ENCODE results near the gene ODF2L.

DNA sequence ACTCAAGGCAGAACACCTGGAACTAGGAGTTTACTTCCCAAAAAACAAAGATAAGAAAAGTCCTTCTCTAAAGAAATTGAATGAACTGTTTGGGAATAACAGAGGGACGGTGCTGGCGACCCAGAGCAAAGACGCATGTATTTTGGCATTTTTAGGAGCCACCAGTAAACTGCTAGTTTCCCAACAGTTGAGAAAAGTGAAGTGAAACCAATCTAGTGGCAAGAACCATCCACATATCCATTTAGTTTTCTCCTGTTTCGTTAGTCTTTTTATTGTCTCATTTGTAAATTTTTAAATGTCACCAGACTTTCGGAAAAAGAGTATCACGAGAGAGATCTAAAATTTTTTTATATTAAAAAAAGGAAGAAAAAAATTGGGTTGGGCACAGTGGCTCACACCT is 30.2 kb downstream of the ODF2L start:
- TF ChIP-seq CTCF (IDR thresholded peaks at IDR 0.05) (no peak), ATF2 (CRISPR knock-in tag; IDR thresholded peaks at IDR 0.05; ENCODE audit: borderline replicate concordance, low read depth) (no peak), FOXK1 (CRISPR knock-in tag; IDR thresholded peaks at IDR 0.05) (no peak), SP1 (CRISPR knock-in tag; conservative IDR thresholded peaks at IDR 0.05) (no peak), OVOL2 (CRISPR knock-in tag; IDR thresholded peaks at IDR 0.05; ENCODE audit: borderline replicate concordance) (no peak), FOXJ3 (CRISPR knock-in tag; IDR thresholded peaks at IDR 0.05; ENCODE audit: borderline replicate concordance) (no peak), ZNF219 (CRISPR knock-in tag; IDR thresholded peaks at IDR 0.05; ENCODE audit: borderline replicate concordance) (no peak), CREM (CRISPR knock-in tag; IDR thresholded peaks at IDR 0.05) (no peak), NR3C1 (CRISPR knock-in tag; conservative IDR thresholded peaks at IDR 0.05; ENCODE audit: low read depth) (no peak), MAX (CRISPR knock-in tag; IDR thresholded peaks at IDR 0.05) (no peak)

All from WTC11 (cell line).